Activated CD4-positive, alpha-beta T cell treated with anti-CD3 and anti-CD28 coated beads, Interleukin-10, Interleukin-2, amounts not matched to agents 100 ng/mL and 50 ng/mL, durations not matched to agents 16 hours and 8 hours (primary cell): ENCODE results near the gene ENTHD1.

Experiments
- DNase-seq: peaks from one replicate; pipeline ENCODE4 v3.0.0-alpha.2; 2020

ENTHD1 gene

GRCh38 chr22:39839917-39840510 lies 53.5 kb downstream of the ENTHD1 start:
- peak; percentile 86 for DNase-seq

- DNase-seq, result no peak
These were observed 54.4 kb downstream of the ENTHD1 start for GRCh38 chr22:39839204-39839603.

- DNase-seq, result no peak
These were observed 60.0 kb downstream of the ENTHD1 start for GRCh38 chr22:39833610-39834009.

- DNase-seq, result no peak
These were observed 60.5 kb downstream of the ENTHD1 start for GRCh38 chr22:39833093-39833492.

- DNase-seq, result no peak
These were observed 60.9 kb downstream of the ENTHD1 start for GRCh38 chr22:39832627-39833074.

GRCh38 chr22:39825661-39826102 lies 67.9 kb downstream of the ENTHD1 start:
- peak; percentile 33 for DNase-seq

- no peak for DNase-seq
These were observed 72.6 kb downstream of the ENTHD1 start for GRCh38 chr22:39821008-39821407.

- DNase-seq, result no peak
These were observed 73.3 kb downstream of the ENTHD1 start for GRCh38 chr22:39820256-39820655.

GRCh38 chr22:39819429-39819828 lies 74.1 kb downstream of the ENTHD1 start:
- no peak for DNase-seq

- DNase-seq, result peak; percentile 17
These were observed 75.5 kb downstream of the ENTHD1 start for GRCh38 chr22:39818094-39818493.

GRCh38 chr22:39815932-39816331 lies 77.6 kb downstream of the ENTHD1 start:
- no peak for DNase-seq

GRCh38 chr22:39814899-39815298 lies 78.7 kb downstream of the ENTHD1 start:
- DNase-seq, result peak; percentile 52

- peak; percentile 42 for DNase-seq
These were observed 83.6 kb downstream of the ENTHD1 start for GRCh38 chr22:39809772-39810557.

GRCh38 chr22:39808081-39808480 lies 85.5 kb downstream of the ENTHD1 start:
- peak; percentile 33 for DNase-seq

- no peak for DNase-seq
These were observed 87.5 kb downstream of the ENTHD1 start for GRCh38 chr22:39806109-39806508.

- no peak for DNase-seq
These were observed 88.4 kb downstream of the ENTHD1 start for GRCh38 chr22:39805117-39805516.

GRCh38 chr22:39802682-39803081 lies 90.9 kb downstream of the ENTHD1 start:
- no peak for DNase-seq

- DNase-seq, result no peak
These were observed 92.6 kb downstream of the ENTHD1 start for GRCh38 chr22:39800790-39801520.

GRCh38 chr22:39797528-39798147 lies 95.9 kb downstream of the ENTHD1 start:
- no peak for DNase-seq

- no peak for DNase-seq
These were observed 103.8 kb downstream of the ENTHD1 start for GRCh38 chr22:39789788-39790187.

GRCh38 chr22:39785232-39785631 lies 108.3 kb downstream of the ENTHD1 start:
- no peak for DNase-seq

- DNase-seq, result no peak
These were observed 115.7 kb downstream of the ENTHD1 start for GRCh38 chr22:39777716-39778454.
